ENCODE results near the gene TSPAN9. TPM values are rescaled to one million over a fixed set of nuclear protein-coding genes. Genes with fewer than 3 reads are reported as not detected.

The TSPAN9 gene
- total RNA-seq, 1 donor = 0.54 TPM

DNA sequence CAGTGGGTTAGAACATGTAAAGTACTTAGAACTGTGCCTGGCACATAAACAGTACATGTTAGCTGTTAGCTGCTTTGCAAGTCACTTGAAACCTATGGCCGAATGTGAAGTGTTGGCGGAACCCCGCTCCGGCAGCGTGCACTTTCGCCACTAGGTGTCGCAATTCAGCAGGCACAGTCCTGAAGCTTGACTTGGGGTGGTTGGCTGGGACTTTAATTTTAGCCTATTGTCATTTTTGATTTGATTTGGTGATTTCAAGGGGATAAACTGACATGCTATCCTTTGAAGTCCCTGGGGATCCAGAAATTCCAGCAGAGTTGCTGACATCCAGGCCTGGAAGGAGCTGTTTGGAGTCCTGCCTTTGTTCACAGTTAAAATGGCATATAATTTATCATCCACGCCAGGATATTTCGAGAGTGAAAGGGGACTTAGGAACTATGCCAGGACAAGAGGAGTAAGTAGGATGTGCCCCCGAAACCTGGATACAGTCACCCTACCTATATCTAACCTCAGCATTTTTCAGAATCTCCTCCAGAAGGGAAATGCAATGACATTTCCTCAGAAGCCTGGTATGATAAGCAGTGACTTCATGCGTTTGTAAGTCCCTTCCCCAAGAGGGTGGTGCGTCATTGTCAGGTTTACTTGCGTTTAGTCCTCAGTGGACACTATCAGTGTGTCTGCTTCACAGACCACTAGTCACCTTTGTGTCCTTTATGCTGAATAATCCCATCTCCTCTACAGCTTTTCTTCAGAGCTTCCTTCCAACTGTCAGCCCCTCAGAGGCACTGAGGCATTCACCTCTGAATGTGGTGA lies 3.5 kb upstream of the TSPAN9 start:
- DNase-seq (ENCODE audit: low read depth in 2 of 3, low spot score in 2 of 3) = peak; percentile 68 to 91 (median 77)

DNA sequence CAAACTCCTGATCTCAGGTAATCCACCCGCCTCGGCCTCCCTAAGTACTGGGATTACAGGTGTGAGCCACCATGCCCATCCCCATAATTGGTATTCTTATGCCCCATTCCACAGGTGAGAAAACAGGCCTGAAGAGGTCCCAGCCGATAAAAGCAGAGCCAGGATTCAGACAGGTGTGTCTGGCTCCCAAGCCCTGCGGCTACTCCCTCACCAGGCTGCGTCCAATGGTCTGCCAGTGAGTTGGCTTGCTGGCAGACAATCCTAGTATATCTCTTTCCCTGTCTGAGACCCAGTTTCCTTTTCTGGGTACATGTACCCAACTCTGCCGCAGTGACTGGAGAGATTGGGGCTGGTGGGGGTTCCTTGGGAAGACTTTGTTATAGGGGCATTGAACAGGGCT lies 1.9 kb upstream of the TSPAN9 start:
- DNase-seq (ENCODE audit: low read depth in 2 of 3, low spot score in 2 of 3) = no peak

DNA sequence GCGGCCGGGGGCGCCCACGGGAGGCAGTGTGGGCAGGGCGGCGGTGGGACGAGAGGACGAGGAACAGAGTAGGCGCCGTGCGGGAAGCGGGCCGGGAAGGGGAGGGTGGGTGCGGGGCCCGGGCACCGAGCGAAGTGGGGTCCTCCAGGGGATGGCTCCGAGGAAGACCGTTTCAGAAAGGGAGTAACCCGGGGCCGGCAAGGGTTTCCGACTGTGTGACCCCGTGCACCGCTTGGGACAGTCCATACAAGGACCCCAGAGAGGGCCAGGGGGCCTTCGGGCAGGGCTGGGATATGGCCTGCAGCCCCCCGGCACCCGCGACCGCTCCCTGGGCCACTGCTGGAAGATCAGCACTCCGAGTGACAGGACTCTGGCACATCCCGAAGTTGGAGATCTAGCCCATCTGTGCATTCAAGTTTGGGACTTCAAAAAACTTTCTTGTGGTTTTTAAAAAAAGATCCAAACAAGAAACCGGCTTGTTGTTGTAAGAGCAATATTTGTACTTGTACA lies 448 bp downstream of the TSPAN9 start:
- peak in 2 of 3 donors; percentile 2 to 40 for DNase-seq (ENCODE audit: low read depth in 2 of 3, low spot score in 2 of 3)

DNA sequence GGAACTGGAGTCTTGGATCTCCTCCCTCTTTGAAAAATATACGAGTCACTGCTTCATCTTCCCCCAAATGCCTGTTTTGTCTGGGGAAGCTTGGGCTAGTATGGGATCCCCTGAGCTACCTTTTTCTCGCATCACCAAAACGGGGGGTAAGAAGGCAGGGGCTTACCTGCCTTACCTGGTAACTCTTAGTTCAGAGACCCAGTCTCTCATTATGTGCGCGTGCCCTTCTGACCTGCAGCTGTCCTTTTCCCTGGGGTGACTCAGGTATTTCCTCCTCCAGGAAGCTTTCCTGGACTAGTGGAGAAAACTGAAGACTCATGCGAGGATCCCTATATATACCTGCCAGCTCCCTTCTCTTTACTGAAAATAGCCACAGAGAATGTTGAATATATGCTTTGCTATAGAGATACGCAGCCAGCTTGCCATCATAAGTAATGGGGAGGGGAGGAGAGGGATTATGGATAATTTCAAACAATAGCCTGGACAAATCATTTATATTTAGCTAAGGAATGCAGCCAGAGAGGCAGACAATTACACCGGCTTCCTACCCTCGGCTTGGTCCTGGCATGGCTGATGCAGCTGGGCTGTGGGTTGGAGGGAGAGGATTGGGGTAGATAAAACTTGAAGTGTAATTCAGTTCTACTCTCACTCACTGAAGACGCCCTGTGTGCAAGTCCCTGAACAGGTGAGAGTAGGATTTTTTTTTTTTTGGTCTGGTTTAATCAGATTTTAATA lies 1.1 kb downstream of the TSPAN9 start:
- no peak for DNase-seq (ENCODE audit: low read depth in 2 of 3, low spot score in 2 of 3)

DNA sequence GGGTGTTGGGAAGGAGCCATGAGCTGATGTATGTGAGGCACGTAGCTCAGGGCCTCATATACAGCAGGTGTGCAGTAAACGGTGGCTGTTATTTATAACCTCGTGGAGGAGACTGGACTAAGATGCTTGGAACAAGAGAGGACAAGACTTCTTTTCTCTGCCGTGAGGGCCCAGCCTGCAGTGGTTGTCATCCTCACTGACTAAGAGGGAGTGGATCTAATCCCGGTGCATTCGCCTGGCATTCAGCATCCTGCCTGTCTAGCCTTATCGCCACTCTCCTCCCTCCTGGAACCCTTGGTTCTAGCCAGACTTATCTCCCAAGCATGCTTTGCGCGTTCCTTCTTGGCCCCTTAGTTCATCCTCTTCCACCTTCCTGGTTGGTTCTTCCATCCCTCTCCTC lies 3.9 kb downstream of the TSPAN9 start:
- no peak for DNase-seq (ENCODE audit: low read depth in 2 of 3, low spot score in 2 of 3)

DNA sequence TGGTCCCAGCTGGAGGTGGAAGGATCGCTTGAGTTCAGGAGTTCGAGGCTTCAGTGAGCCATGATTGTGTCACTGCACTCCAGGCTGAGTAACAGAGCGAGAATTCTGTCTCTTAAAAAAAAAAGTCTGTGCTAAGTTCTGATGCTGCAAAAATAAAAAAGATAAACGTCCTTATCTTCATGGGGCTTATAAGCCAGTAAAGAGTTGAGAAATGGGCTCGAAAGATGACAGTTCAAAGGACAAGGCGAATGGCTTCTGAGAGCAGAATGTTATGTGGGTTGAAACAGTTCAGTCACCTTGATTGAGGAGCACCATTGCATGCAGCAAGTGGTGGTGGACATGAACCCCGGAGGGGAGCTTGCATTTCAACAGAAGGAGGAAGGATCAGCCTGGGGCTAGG lies 4.7 kb downstream of the TSPAN9 start:
- DNase-seq (ENCODE audit: low read depth in 2 of 3, low spot score in 2 of 3) = no peak

DNA sequence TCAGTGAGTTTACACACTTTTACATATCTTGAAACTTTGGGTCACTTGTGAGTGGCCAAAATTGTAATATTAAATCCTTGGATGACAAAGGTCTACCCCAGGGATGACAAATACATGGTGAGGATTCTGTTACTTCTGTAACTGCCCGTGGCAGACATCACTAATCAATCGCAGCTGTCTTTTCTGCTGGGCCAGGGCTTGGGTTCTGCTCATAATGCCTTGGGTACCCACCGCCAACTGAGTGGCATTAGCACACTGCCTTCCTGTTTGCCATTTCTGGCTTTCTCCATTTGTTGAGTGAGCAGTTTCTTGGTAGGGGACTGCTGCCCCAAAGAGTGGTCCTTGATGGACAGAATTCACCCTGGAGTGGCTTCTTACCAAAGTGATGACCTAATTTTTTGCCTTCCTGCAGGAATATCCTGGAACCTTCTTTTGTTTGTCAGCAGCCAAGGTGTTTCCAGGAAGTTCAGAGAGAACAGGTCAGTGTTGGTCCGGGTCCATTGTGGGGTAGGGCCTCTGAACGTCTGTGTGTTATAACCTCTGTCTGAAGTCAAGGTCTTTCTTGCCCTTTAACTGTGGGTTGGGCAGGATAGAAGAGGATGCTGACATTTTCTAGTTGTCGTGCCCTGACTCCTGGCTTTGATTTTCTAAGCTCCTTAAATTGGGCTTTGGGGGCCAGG lies 6.2 kb downstream of the TSPAN9 start:
- no peak for DNase-seq (ENCODE audit: low read depth in 2 of 3, low spot score in 2 of 3)

DNA sequence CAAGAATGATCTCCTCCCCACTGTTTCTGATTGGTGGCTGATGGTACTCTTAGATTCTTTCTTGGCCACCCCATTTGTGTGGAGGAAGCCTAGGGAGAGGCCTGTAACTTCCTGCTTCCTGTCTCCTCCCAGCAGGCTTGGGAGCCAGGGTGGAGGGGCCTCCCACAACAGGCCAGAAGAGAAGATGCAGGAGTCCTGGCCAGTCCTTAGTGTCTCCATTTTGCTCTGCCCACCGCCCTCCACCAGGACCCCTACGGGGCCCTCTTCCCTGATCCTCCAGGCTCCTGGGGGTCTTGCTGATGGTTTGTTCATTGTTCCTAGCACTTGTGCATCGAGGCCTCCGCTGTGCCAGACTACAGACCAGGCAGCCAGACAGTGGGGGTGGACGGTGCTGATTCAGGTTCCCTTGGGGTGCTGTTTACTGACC lies 6.8 kb downstream of the TSPAN9 start:
- DNase-seq (ENCODE audit: low read depth in 2 of 3, low spot score in 2 of 3) = no peak

DNA sequence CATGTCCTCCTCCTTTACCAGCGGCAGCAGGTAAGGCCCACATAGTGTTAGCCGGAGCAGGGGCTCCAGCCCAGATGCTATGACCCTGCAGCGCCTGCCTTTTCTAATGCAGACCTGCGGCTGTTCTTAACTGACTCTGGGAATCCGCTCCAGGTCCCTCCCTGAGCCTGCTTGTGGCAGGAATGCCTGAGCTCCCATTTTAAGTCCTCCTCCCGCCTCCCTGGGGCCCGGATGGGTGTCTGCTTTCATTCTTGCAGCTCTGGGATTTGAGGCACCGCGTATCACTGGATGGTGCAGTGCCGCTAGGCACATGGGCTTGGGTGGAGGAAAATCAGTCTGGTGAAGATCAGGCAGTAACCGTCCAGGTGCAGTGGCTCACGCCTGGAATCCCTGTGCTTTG lies 7.6 kb downstream of the TSPAN9 start:
- DNase-seq (ENCODE audit: low read depth in 2 of 3, low spot score in 2 of 3) = no peak

DNA sequence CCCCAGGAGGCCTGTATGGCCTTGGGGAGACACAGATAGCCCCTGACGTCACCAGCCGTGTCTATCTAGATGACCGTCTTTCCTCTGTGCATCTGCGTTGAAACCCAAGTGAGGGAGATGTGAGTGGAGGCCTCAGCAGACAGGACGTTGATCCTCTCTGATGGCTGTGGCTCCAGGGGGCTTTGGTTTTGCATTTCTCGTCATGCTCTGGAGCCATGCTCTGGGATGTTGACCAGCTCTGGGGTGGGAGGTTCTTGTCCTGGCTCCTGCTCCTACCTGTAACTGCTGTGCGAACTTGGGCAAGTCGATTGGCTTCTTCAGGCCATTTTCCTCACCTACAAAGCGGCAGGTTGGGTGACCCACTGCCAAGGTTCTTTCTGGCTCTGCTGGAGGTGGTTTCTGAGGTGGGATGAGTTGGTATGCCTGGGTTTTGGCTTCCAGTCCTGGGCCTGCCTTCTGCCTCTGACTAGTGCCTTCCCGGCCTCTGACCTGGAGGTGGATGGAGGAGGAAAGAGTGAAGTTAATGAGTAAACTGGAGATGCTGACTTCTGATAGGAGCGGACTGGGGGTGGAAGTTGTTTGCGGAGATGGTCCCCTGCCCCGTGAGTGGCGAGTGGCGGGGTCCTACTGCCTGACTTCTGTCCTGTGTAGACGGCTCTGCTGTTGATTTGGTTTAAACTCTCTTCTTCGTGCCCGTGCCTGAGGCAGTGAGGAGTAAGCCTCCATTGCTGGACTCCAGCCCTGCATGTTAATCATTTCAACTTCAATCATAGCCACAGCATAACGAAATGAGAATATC lies 8.4 kb downstream of the TSPAN9 start:
- no peak for DNase-seq (ENCODE audit: low read depth in 2 of 3, low spot score in 2 of 3)

DNA sequence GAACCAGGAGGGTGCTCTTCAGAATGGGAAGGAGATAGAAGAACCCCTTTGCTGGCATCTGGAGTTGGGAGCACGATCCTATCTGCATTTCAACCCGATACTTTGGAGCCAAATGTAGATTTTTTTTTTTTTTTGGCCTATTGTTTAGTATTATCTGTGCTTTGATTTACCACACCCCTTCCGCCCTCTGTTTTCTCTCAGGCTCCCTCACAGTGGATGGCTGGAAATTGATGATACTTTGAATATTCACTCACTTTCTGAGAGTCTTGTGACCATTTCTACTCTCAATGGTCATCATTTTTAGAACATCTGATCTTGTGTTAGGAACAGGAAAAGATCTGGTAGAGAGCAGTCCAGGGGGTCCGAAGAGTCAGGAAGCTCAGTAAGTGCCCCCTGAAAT lies 9.0 kb downstream of the TSPAN9 start:
- DNase-seq (ENCODE audit: low read depth in 2 of 3, low spot score in 2 of 3) = no peak

DNA sequence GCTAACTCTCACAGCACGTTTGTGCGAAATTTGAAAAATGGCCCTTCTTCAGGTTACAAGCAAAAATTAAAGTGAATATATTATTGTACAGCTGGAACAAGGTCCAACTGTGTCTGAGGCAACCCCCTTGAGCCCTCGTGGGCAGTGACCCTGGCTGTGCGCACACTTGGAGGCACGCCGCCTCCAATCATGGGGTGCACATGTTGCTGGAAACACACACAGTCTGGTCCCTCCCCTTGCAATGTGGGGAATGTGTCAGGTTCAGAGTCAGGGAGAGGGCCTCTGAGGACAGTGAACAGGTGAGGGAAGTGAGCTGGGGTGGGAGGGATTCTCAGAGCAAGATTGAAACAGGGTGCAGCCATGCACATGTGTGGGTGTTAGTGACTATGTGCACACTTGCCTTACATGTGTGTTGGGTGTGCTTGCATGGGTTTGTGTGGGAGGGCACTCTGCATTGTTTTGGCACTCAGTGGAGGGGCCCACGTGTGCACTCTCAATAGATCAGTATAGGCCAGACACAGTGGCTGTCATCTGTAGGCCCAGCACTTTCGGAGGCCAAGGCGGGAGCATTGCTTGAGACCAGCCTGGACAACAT lies 9.6 kb downstream of the TSPAN9 start:
- no peak for DNase-seq (ENCODE audit: low read depth in 2 of 3, low spot score in 2 of 3)

DNA sequence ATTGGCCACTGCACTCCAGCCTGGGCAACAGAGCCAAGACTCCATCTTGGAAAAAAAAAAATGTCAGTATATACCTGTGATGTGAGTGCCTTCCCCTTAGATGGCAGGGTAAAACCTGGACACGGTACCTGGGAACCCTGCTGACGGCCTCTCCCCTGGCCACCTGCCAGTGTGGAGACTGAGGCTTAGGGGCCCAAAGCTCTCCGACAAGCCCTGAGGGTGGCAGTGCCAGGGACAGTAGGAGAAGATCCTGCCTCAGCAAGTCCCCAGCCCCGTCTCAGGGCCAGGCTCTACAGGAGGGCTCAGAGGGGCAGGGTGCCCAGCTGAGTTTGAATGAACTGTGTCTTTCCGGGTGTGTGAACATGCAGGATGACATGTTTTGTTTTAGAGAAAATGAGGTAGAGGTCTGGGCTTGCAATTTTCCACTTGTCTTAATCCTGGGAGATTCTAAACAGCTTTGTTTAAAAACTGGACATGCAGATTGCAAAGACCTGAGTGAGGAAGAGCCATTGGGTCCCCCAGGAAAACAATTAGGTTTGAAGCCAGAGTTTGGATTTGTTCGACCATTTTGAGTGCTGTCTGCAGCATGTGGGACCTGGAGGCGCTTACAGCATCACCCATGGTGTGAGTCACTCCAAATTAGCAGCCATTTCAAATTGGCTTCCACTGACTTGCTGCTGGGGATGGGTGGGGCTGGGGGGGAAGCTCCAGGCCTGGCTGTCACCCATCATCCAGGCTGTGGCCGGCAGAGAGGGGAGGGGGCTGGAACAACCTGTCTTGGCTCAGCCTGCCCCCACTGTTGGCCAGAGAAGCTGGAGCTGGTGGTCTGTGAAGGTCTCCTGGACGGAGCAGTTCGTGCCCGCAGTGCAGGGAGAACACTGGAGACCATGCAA lies 10.8 kb downstream of the TSPAN9 start:
- no peak for DNase-seq (ENCODE audit: low read depth in 2 of 3, low spot score in 2 of 3)

DNA sequence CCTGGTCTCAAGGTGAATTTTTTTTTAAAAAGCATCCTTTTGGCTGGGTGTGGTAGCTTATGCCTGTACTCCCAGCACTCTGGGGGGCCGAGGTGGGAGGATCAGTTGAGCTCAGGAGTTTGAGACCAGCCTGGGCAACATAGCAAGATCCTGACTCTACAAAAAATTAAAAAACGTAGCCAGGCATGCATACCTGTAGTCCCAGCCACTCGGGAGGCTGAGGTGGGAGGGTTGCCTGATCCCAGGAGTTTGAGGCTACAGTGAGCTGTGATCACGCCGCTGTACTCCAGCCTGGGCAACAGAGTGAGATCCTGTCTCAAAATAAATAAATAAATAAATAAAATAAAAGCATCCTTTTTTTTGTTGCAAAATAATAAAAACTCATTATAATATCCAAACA lies 12.4 kb downstream of the TSPAN9 start:
- no peak for DNase-seq (ENCODE audit: low read depth in 2 of 3, low spot score in 2 of 3)

DNA sequence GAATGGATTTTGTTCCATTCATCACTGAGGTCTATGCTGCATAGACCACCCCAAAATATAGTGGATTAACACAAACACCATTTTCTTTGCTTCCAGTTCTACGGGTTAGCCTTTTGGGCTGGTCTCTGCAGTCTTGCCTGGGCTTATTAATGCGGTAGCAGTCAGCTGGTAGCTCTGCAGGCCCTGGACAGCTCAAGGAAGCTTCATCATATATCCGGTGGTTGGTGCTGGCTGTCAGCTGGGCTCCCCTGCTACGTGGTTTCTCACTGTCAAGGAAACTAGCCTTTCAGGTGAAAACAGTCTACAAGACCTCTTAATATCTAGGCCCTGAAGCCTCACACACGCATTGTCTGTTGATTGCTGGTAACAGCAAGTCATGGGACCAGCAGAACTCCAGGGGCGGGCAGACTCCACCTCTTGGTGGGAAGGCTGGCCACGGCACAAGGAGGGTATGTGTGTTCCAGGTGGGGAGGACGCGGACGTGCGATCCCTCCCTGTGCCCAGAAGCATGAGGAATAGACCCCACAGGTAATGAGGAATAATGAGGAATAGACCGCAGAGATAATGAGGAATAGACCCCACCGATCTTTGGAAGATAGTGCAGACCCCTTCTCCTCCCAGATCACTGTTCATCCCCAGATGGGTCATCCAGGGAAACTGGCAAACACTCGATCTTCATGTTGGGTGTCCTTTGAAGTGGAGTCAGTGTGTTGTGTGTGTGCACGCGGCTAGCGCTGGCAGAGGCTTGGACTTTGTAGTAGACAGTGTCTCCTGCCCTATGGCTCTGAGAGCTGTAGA lies 13.3 kb downstream of the TSPAN9 start:
- DNase-seq (ENCODE audit: low read depth in 2 of 3, low spot score in 2 of 3) = no peak

DNA sequence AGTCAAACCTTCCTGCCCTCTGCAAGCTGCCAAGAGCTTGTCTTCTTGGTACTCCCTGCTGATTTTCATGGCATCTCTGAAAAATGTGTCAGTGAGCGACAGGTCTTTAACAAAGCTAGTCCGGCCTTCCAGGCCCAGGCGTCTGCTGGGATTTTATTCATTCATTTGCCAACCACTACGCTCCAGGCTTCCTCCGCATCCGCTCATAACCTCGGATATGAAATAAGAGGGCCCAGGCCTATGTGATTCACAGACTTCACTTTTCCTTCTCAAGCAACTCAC lies 13.8 kb downstream of the TSPAN9 start:
- DNase-seq (ENCODE audit: low read depth in 2 of 3, low spot score in 2 of 3) = no peak

DNA sequence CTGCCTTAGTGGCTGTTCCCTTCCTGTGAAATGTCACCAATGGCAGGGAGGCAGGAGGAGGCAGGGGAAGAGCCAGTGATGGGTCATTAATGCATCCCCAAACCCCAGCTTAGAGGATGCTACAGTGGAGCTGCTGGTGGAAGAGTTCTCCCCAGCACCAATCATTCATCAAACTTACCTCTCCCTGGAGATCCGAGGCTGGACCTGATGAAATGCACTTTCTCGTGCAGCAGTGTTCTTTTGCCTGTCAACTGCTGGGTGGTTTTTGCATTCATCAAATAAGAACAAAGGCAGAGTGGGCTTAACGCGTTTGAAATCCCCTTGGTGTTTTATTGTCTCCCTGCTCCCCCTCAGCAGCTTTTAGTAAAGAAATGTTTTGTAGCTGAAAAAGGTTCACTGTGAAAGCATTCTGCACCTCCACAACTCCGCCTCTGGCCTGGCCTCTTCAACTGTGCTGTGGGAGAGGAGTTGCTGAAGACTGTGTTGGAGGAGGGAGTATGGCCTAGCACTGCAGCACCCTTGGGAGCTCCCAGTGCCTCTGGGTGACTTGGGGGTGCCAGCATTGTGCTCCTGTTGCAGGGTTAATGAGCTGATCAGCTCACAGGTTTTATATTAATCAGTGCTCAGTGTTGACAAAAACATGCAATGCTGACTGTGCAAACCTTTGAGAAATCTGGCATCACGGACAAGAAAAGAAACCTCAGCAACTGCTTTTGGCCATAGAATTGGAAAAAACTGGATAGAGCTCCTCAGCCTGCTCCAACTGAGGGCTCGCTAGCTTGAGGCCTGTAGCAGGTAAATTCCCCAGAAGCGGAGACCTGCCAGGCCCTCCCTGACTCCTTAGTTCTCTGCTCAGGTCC lies 14.4 kb downstream of the TSPAN9 start:
- DNase-seq (ENCODE audit: low read depth in 2 of 3, low spot score in 2 of 3) = no peak

DNA sequence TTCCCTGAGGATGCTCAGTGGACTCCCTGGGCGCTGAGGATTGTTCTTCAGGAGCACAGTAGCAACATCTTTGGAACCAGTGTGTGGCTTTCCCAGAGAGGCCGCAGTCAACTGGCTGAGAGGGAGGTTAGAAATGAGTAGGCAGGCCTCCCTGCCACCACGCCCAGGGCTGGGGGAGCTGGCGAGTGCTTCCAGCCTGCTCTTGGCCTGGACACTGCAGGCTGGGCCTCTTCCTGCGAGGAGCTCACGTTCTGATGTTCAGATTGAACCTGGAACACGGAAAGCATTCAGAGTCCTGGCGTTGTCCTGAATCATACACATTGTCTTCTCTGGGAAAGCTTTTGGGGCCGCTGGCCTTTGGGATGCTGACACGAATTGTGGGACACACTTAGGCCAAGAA lies 15.6 kb downstream of the TSPAN9 start:
- no peak for DNase-seq (ENCODE audit: low read depth in 2 of 3, low spot score in 2 of 3)

Measured in hematopoietic multipotent progenitor cell (in vitro differentiated cells).